ENCODE results near the gene MALRD1.
"Not testable (repeated sequence)": the region's sequence is repeated elsewhere in the genome, so short reads cannot be mapped to it uniquely, and the experiment has no call there.

Gene MALRD1

DNA sequence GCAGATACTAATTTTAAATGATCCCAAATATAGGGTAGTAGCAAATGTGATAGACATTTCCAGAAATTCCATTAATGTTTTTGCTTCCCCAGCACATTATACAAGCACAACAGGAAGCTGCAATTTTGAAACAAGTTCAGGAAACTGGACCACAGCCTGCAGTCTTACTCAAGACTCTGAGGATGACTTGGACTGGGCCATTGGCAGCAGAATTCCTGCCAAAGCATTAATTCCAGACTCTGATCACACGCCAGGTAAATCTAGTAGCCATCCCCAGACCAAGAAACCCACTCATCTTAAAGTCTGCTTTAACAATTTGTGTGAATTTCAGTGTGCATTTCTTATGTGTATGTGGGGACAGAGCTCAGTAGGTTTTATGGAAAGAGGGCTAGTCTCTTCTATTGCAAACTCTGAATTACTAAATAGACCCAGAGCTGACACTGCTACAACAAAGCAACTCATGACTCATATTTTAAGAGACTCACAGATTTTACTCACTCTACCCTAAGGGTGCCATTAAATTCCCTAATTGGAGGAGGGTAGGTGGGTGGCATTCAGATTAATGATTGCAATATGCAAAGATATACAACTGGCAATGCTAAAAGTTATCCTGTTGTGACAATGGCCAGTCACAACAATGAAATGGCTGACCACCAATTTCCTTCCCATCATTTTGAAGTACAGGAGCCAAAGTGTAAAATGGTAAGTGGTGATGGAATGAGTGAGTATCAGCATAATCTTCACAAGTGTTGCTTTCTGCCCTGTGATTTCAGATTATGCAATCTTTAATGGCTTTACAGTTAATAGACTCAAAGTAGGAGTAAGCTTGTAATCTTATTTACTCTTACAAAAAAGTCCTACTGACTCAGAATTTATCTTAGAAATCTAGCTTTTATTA, 450.0 kb downstream of the MALRD1 start:
- DNase-seq = no peak

DNA sequence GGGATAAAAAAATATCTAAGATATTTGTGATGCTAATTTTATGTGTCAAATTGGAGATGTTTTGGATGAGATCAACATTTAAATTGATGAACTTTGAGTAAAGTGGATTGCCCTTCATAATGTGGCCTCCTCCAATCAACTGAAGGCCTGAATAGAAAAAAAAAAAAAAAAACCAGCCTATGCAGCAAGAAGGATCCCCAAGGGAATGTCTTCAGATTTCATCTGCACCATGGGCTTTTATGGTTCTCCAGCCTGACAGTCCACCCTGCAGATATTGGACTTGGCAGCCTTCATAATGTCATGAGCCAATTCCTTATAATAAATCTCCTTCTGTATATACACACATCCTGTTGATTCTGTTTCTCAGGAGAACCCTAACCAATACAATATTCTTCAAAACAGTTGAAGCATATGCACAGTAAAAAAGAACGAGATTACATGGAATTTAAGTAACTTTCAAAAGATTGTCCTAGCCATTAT, 450.7 kb downstream of the MALRD1 start:
- DNase-seq = no peak

DNA sequence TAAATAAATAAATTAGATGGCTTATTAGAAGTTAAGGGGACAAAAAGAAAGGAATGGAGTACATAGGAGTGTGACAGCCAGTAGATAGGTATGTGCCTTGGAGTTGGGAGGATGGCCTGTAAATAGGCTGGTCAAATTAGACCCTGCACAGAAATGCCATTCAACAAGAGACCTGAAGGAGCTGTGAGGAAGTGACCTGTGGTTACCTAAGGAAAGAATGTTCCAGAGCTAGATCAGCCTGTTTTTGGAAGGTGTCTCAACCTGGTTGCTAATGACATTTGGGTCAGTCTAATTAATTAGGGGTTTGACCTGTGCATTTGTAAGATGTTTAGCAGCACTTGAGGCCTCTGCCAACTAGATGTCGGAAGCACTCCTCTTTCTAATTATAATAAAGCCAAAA, 452.4 kb downstream of the MALRD1 start:
- no peak for DNase-seq

GRCh38 chr10:19505320-19506312, 457.0 kb downstream of the MALRD1 start:
- no peak for DNase-seq

- not testable (repeated sequence) for DNase-seq
These were observed 461.6 kb downstream of the MALRD1 start for GRCh38 chr10:19510005-19510732.

DNA sequence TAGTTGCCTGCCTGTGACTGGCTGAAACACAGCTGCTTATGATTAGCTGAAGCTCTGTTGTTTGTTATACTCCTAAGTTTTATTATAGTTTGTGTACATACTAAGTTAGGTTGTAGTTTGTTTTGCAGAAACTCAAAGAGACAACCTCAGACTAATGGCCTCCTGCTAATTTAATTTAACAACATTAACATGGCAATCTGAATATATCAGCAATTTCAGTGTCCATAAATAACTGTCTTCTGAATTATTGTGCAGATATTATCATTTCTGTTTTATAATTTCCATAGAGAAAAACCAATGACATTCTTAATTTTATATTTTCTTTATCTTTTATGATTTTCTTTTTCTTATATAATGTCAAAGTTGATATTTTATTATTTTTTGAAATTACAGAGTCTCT, 469.5 kb downstream of the MALRD1 start:
- DNase-seq = no peak

DNA sequence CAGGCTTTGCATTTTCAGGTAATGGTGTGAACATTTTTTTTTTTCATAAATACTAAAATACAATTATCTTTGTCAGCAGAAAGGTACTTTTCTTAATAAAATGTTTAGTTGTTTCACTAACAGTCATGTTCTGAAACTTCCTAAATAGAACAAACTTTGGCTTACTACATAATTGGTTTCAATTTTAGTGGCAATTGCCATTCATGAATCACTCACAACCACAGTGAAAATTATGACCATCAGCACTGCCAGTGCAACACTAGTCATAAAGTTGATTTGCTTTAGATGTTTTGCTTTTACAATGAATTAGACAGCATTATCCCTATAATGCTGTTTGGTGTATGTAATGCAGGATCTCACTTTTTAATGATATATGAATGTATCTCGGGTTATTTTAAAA, 470.0 kb downstream of the MALRD1 start:
- DNase-seq = no peak

- no peak for DNase-seq
These were observed 482.7 kb downstream of the MALRD1 start for GRCh38 chr10:19531324-19531723.

DNA sequence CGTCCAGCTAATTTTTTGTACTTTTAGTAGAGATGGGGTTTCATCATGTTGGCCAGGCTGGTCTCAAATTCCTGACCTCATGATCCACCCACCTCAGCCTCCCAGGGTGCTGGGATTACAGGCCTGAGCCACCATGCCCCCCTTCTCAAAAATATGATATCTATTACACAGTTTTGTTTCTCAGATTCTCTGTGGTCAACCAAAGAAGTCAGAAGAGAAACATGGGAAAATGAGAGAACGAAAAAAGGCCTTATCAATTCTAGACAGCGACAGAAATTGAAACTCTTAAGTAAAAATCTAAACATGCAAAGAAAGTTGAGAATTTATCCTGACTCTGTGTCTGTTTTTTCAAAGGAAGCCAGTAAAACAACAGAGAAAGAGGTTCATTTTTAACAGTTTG, 483.8 kb downstream of the MALRD1 start:
- no peak for DNase-seq

GRCh38 chr10:19541299-19541698, 492.7 kb downstream of the MALRD1 start:
- DNase-seq = no peak

DNA sequence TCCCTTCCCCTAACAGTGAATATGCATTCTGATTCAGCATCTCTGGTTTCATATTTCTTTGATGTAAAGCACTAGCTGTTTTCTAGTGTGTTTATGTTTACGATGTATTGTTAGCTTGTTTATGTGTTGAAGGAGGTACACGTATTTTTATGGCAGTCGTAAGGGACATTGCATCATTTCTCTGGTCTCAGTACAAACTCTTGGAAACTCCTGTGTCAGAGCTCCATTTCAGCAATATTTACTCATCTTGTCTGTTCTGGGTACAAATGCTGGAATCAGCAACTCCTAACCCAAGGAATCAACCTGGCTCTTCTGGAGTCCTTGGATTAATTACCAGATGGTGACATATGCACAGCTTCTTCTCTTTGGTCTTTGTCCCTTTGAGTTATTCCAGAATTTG, 497.6 kb downstream of the MALRD1 start:
- DNase-seq = no peak

GRCh38 chr10:19549503-19549902, 500.9 kb downstream of the MALRD1 start:
- no peak for DNase-seq

- no peak for DNase-seq
These were observed 508.1 kb downstream of the MALRD1 start for GRCh38 chr10:19556666-19557065.

DNA sequence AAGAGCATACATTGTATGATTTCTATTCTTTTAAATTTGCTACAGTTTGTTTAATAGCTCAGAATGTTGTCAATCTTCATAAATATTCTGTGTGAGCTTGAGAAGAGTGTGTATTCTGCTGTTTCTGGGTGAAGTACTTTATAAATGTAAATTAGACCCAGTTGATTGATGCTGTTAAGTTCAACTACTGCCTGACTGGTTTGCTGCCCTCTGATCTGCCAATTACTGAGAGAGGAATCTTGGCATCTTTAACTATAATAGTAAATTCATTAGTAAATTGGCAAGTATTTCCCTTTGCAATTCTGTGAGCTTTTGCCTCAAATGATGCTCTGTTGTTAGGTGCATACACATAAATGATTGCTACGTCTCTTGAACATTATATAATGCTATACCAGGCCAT, 512.6 kb downstream of the MALRD1 start:
- no peak for DNase-seq

DNA sequence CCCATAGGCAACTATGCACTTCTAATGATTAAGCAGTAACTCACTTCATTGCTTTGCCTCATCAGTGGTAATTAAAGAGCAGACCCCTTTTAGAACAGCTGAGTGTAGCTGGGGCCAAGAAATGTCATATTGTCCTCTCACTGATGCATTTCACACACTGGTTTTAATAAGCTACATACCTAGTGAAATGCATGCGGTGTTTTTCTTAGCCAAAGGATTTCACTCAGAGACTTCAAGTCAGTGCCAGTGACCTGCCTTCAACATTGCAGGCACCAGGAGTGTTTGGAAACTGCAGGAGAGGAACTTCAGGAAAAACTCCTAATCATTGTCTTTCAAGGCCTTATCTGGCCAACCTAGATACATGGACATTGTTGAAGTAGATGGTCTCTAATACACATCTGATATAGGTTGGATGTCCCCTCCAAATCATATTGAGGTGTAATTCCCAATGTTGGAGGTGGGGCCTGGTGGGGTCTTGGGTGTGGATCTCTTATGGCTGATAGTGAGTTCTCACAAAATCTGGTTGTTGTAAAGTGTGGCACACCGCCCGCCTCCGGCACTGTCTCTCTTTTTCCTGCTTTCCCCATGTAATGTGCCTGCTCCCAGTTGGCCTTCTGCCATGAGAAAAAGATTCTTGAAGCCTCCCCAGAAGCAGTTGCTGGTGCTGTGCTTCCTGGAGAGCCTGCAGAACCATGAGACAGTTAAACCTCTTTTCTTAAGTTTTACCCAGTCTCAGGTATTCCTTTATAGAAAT, 515.0 kb downstream of the MALRD1 start:
- no peak for DNase-seq

DNA sequence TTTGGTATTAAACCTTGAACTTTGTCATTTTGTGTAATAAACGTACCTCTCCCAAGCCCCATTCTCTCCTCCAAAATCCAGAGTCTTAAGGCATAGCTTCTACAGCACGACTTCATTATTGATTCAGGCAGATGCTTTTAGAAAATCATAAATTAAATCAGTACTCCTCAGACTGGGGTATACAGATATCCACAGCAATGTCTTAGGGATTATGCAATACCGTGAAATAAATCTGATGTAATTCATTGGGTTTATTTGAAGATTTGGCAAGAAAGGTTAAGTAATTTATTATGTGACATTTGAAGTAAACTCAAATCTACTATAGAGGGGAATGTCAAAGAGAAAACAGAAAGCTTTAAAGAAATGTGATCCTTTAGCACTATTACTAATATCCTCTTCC, 521.5 kb downstream of the MALRD1 start:
- DNase-seq = no peak

DNA sequence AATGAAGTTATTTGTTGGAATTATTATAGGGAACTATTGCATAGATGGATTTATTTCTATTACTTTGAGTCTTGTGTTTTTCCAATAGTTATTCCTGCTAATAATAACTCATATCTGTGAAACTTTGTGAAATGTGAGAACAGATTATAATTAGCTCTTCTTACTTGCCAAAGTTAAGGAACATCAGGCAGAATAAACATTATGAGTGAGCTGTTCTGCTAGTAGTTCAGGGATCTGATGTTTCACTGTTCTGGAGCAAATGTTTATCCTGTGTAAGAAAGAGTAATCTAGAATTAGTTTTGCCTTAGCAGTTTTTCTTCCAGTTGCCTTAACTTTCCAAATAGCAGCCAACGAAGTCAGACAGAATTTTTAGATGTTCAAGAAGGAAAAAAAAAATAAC, 522.4 kb downstream of the MALRD1 start:
- DNase-seq = no peak

DNA sequence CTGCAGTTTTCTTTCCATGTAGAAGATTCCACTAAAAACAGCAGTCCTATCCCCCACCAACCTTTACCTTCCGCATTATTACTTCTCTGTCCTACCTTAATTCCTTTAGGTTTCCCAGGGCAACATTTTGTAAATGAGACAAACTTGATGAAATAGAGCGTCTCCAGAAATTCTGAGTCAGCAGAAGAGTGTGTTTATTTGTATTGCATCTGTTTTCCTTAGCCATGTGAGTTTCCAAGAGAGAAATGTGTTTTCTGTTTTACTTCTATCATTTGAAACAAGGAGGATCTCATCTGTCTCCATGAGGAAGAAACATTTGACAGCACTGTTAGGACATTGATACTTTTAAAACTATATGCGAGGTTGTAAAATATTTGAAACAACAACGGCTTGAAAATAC, 523.5 kb downstream of the MALRD1 start:
- DNase-seq = no peak

GRCh38 chr10:19576576-19576975, 528.0 kb downstream of the MALRD1 start:
- no peak for DNase-seq

DNA sequence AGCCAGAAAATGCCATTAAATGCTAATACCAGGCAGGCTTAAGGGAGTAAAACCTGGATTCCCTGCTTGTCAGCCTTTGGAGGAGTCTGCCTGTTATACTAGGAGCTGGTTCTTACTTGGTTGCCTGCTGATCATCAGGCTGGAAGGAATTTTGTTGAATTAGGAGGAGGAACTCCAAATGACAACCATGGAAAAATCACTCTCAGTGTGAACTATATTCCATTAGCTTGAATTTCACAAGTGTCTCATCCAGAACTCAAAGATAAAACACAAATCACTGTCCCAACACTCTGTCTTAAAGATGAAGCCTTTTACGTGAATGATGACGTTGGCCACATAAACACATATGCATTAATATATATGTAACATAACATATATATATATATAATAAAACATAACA, 528.8 kb downstream of the MALRD1 start:
- DNase-seq = no peak

DNA sequence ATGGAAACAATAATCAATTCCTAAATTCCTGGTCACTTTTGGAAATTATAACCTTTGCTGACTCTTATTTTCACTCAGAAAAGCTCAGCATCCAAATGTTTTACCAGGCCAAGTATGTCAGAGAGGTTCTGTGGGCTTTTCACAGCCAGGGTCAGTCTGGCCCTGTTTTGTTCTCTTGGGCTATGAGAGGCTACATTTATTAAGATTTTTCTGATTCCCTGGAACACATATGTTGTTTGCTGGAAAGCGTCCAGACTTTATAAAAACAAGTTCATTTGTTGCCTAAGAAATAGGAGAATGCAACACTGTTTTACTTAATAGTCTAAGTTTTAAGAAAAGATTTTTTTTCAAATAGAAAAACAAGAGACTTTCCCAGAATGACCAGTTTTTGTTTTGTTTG, 529.2 kb downstream of the MALRD1 start:
- no peak for DNase-seq

DNA sequence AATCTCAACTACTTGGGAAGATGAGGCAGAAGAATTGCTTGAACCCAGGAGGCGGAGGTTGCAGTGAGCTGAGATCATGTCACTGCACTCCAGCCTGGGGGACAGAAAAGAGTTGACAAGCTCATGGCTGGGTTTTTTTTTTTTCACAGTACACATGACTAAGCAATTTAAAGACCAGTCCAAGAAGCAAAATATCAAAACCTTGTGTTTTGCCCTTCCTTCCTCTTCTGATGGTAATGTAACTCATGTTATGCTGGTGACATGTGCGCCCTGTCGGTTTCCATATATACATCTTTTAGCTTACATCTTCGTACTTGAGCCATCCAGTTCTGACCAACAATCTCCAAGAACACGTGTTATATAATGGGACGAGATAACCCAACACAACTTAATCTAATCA, 530.0 kb downstream of the MALRD1 start:
- no peak for DNase-seq
